HCEC 1CT (cell line): Measurements from ENCODE around the gene TUBA8.
"Not testable (repeated sequence)": the region's sequence is repeated elsewhere in the genome, so short reads cannot be mapped to it uniquely, and the experiment has no call there.

Experiments used
- DNase-seq: peaks from one replicate; pipeline ENCODE4 v3.0.0-alpha.2; 2017

TUBA8 gene

GRCh38 chr22:18110194-18110953 lies at the start of gene TUBA8:
Gene TUBA8, plus strand, starts transcription at chr22:18110809. Its CDS starts 57 bp downstream, at chr22:18110866.
- peak; percentile 11 for DNase-seq

GRCh38 chr22:18062421-18062820 lies 48.2 kb upstream of the TUBA8 start:
- DNase-seq, result no peak

- no peak for DNase-seq
Observed at GRCh38 chr22:18063306-18063705, 47.3 kb upstream of the TUBA8 start.

DNA sequence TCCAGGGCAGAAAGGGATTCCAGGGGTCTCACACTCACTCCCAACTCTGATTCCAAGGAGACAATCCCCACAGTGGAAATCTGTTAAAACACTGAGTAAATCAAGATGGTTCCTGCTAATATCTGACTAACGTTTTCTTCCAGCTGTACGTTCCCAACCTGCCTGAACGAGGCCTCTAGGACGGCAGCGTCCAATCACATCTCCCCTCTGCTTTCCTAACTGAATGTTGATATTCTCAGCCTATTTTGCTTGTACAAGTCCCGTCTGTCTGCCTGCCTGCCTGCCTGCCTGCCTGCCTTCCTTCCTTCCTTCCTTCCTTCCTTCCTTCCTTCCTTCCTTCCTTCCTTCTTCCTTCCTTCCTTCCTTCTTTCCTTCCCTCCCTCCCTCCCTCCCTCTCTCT lies 46.9 kb upstream of the TUBA8 start:
- DNase-seq, result not testable (repeated sequence)

DNA sequence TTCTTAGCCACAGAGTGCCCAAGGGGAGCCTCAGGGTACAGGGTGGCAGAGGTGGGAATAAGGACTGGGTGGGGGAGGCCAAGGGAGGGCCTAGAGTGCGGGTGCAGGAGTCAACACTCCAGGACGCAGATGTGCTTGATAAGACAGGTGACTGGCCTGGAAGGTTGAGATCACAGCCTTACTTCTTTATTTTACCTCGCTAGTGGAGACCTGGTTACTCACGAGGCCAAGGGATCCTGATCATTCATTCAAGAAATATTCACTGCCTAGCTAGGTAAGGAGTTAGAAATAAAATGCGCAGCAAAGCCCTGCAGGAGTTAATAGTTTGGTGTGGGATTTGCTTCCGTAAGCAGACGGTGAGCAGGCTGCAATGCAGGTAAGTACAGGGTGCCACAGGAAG lies 46.0 kb upstream of the TUBA8 start:
- DNase-seq, result no peak

GRCh38 chr22:18065256-18065655 lies 45.4 kb upstream of the TUBA8 start:
- no peak for DNase-seq

DNA sequence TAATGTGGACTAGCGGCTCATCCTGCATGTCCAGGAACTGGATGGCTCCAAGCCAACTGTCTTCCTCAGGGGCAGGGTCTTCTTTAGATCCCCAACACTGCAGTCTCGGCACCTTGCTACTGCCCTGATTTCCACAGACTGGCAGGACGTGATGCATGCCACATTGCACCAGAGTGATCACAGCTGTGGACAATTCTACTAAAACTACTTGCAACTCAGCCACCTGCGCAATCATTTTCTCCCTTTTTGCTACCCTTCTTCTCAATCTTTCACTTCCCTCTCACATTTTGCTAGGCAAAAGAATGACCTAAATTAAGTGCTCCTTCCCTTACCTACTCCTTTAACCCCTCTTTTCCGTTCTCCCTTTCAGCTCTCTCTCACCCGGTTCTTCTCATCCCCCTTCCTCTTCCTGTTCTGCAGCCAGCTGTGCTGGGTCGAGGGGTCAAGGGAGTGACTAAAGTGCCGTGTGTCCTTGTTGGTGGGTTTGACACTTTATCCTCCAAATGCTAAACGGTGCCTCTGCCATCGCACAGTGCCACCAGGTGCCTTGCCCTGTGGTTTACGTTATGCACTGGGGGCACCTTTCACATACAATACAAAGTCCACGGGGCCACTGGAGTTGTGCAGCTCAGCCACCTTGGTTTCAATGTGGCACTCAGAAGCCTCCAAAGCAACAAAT lies 44.3 kb upstream of the TUBA8 start:
- DNase-seq, result peak; percentile 51

- no peak for DNase-seq
Observed at GRCh38 chr22:18067121-18067520, 43.5 kb upstream of the TUBA8 start.

GRCh38 chr22:18067548-18068341 lies 42.9 kb upstream of the TUBA8 start:
- no peak for DNase-seq

- DNase-seq, result peak; percentile 65
Observed at GRCh38 chr22:18068381-18068988, 42.1 kb upstream of the TUBA8 start.

GRCh38 chr22:18069041-18069440 lies 41.6 kb upstream of the TUBA8 start:
- no peak for DNase-seq

GRCh38 chr22:18070041-18070440 lies 40.6 kb upstream of the TUBA8 start:
- DNase-seq, result no peak

GRCh38 chr22:18070556-18071306 lies 39.9 kb upstream of the TUBA8 start:
- no peak for DNase-seq

- not testable (repeated sequence) for DNase-seq
Observed at GRCh38 chr22:18071307-18071967, 39.2 kb upstream of the TUBA8 start.

DNA sequence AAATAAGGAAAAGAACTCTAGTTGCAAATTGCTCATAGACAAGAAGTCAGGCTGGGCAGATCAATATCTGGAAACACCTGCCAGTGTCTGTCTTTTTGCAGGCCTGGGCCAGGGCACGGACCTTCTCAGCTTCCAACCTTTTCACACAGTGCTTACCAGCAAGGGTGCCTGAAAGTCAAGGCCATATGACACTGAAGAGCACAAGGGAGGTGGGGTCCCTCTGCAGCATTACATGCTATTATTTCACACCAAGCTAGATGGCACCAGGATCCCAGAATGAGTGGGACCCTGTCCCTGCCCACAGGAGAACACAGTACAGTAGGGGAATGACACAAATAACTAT lies 38.7 kb upstream of the TUBA8 start:
- DNase-seq, result no peak

DNA sequence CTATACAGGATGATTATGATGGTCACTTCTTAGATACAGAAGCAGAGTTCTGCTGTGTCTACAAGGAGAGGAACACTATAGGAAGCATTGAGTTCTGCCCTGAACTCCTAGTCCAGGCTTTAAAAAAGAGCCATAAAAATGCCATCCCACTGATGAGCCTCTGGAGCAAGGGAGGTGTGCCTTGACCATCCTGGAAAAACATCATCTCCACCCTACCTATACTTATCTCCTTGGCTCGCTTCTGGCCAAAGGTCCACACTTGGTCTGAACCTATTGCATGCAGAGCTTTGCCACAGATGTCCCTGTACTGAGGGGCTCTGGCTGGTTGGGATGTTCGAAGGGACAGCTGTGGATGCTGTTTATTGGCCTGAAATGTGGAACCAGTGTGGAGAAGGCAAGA lies 37.1 kb upstream of the TUBA8 start:
- DNase-seq, result no peak

DNA sequence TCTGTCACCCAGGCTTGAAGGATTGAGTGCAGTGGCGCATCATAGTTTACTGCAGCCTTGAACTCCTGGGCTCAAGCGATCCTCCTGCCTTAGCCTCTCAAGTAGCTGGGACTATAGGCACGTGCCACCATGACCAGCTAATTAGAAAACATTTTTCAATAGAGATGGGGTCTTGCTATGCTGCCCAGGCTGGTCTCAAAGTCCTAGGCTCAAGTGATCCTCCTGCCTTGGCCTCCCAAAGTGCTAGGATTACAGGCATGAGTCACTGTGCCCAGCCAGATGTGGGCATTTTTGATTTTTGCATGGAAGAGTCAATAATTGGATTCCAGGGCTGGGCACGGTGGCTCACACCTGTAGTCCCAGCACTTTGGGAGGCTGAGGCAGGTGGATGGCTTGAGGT lies 36.7 kb upstream of the TUBA8 start:
- DNase-seq, result not testable (repeated sequence)

GRCh38 chr22:18075101-18075719 lies 35.4 kb upstream of the TUBA8 start:
- DNase-seq, result no peak

- DNase-seq, result peak; percentile 79
Observed at GRCh38 chr22:18075720-18076497, 34.7 kb upstream of the TUBA8 start.

- no peak for DNase-seq
Observed at GRCh38 chr22:18077087-18077638, 33.4 kb upstream of the TUBA8 start.
